Measurements from ENCODE around the gene DNAJC24.

GRCh38 chr11:31366795-31367194, 2.9 kb upstream of the DNAJC24 start:
- no peak for TF ChIP-seq CTCF (IDR thresholded peaks at IDR 0.05; ENCODE audit: borderline replicate concordance, extremely low read depth, low read length, poor library complexity, severe bottlenecking)
- no peak for TF ChIP-seq EZH2 (IDR thresholded peaks at IDR 0.05; ENCODE audit: borderline replicate concordance, low read depth, low read length, severe bottlenecking)
